G401 (cell line): ENCODE measurements around the gene KDM4B. TPM values are rescaled to one million over a fixed set of nuclear protein-coding genes. Genes with fewer than 3 reads are reported as not detected.

ENCODE experiments used
- DNase-seq: peaks from one replicate; pipeline ENCODE4 v3.0.0-alpha.2; 2015; ENCODE audit warnings: low spot score
- in situ Hi-C: cut with HindIII; loops from 2 replicates; pipeline ENCODE4 v1.10.0; 2016; ENCODE audit warnings: low sequenced_read_pairs, mixed read lengths
- total RNA-seq: library from RNA; depleted of rRNA; stranded (reverse); fragments of >200 nt; shearing (Covaris generic); gene quantifications from 2 replicates; pipeline ENCODE4 v1.2.3, GENCODE V29; 2014

KDM4B gene
- total RNA-seq, 1 experiment from 2014 or later, result 19.3 TPM

DNA sequence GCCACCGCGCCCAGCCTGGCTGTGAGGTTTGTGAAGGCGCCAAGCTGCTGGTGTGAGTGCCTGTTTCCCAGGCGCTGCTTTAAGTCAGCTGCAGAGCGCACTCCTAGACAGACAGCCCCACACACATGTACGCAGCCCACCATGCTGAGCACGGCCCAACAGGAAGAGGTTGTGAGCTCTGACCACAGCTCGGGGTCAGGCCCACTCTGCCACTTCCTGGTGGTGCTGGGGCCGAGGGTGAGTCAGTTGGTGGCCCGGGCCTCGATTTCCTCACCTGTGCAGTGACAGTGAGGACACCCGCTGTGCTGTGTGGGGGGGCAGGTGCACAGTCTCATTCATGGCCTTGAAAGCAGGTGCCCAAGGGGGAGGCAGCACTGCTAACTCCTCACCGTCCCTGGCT is 106.7 kb downstream of the KDM4B start:
- in situ Hi-C loops, result no loop called here
- DNase-seq, result no peak

DNA sequence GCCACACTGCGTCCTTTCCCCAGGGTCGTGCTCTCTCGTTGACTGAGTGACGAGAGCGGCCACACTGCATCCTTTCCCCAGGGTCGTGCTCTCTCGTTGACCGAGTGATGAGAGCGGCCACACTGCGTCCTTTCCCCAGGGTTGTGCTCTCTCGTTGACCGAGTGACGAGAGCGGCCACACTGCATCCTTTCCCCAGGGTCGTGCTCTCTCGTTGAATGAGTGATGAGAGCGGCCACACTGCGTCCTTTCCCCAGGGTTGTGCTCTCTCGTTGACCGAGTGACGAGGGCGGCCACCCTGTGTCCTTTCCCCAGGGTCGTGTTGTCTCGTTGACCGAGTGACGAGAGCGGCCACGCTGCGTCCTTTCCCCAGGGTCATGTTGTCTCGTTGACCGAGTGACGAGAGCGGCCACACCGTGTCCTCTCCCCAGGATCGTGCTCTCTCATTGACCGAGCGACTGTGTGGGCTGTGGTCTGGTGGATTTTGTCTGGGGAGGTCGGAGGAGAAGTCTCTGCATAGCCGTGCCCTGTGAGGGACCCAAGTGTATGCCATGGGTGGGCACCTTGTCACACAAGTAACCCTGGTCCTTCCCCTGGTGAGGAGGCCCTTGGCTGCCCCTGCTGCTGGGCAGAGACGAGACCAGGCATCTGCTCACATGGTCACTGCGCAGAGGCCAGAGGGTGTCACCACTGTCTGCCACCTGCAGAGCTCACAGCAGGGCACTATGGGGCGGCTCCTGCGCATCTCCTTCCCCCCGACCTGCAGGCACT is 107.7 kb downstream of the KDM4B start:
- DNase-seq, result no peak
- in situ Hi-C loops, result no loop called here

DNA sequence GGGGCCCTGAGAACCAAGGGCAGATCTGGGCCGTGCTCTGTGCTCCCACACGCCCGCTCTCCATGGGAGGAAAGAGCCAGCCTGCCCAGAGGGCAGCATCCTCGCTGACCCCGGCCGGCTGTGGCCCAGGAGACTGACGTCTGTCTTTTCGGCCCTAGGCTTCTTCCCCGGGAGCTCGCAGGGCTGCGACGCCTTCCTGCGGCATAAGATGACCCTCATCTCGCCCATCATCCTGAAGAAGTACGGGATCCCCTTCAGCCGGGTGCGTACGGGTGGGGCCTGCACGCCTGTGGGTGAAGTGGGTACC is 108.2 kb downstream of the KDM4B start:
- DNase-seq, result no peak
- in situ Hi-C loops, result no loop called here

DNA sequence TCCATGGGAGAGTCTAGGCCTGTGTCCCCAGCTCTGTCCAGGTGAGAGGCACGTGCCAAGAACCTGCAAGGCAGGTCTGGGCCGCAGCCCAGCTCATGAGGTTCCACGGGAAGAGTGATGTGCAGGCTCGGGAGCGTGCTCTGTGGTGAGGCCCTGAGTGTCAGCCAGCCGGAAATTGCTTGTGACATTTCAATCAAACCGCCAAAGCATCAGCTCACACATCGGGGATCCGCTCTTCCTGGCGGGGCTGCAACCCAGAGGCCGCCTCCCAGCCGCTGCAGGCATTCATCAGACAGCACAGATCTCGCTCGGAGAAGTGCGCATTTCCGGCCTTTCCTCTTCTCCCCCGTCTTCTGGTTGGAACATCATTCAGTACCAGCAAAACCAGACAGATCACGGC is 109.3 kb downstream of the KDM4B start:
- peak; percentile 67 for DNase-seq

DNA sequence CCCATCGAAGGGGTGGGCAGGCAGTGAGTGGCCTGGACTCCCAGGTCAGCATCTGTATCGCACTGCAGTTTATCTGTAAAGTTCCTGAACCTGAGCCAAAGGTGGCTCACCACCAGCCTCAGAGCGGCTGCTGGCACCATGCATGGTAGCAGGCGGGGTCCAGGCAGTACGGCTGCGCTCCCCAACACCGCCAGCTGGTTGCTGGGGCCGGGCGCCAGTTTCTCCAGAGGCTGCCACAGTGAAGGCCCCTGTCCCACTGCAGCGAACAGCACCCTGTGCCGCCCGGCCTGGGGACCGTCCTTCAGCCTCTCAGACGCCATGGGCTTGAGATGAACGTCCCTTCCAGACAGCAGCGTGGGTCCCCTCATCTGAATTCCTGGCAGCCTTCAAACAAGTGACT is 109.8 kb downstream of the KDM4B start:
- peak; percentile 52 for DNase-seq
- in situ Hi-C loops, result no loop called here

More for the DNA sequence above, 109.3 kb downstream of the KDM4B start:
- in situ Hi-C loops, result no loop called here

DNA sequence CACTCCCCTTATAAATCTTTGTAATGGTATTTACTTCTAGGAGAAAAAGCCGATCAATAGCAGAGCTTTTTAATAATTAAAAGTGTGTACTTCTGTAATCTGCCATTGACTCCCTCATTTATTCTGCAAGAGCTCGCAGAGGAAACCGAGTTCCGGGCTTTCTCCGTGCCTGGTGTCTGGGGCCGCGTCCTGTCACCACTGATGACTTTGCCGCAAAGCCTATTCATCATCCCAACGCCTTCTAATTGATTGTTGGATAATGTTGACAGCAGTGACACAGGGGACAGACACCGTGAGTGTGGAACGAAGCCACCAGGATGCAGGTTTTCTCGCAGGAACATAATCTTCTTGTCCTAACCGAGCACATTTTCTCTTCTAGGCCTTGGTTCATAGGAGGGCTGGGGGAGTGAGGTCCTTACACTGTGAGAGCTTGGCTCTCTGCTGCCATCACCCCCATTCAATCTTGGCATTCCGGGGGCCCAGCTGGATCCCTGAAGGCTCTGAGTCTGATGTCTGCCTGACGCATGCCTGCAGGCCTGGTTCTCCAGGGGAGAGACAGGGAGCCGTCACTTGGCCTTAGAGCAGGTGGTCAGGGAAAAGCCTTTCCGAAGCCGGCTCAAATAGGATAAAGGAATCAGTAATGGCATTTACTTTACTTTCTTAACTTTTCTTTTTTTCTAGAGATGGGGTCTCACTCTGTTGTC is 110.3 kb downstream of the KDM4B start:
- in situ Hi-C loops, result no loop called here
- DNase-seq, result no peak

DNA sequence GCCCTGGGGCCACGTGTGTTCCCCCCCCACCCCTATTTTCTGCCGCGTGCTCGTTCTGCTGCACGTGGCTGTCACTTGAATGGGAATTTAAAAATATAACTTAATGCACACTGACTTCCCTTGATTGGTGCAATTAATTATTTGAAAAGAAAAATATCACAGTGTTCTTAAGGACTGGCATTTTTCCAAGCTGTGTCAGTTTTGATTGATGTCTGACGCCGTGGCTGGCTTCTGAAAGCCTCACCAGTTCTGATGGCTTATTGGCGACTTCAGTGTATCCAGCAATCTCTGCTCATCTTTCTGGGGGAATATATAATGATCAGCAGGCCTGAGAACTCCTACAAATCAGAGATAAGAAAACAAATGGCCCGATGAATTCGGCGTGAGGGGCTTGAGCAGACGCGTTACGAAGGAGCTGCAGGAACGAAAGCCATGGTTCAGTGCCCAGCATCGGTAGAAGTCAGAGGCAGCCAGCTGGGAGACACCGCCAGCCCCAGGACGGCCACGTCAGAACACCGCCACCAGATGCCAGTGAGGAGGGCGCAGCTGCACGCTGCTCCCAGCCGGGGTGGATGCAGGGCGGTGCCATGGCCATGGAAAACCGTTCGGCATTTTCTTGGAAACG is 111.2 kb downstream of the KDM4B start:
- DNase-seq, result no peak
- in situ Hi-C loops, result no loop called here

DNA sequence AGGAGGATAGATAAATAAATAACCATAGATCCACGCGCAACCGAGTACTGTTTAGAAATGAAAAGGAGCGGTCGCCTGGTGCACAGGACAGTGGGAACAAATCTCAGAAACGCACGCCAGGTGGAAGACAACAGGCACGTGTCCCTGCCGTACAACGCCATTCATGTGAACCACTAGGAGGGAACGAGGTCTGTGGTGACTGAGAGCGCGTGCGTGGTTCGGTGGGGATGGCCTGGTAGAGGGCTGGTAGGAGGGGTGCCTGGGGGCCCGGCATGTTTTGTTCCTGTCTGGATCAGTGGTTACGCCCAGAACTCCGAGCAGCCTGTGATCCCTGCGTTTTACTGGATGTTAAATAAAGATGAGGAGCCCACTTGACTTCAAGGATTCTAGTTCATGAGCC is 111.9 kb downstream of the KDM4B start:
- DNase-seq, result no peak
- in situ Hi-C loops, result no loop called here

DNA sequence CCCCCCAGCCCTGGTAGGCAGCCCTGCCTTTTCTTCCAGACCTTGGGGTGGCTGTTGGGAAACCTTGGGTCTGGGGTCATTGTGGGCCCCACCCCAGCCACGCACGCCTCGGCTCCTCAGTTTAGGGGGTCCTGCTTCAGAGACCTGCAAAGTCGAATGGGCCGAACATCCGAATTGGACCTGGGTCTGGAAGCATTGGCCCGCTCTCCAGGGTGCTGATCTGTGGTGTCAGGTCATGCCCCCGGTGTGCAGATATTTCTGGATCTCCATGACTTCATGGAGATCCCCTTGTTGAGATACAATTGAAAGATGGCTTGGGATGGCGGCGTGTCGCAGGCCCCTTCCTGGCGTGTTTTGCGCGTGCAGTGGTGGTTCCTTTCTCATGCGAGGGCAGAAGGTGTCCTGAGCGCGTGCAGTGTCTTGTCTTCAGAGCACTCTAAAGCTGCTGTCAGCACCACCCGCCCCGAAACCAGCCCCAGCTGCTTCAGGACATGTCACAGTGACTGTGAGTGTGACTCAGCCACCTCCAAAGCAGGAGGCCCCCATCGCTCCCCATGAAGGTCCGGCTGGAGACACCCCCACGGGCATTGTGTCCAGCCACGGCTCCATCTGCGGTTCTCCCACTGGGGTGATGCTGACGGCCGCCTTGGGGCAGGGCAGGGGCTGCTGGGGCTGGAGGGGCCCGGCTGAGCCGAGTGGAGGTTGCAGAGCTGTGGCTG is 112.7 kb downstream of the KDM4B start:
- in situ Hi-C loops, result no loop called here

DNA sequence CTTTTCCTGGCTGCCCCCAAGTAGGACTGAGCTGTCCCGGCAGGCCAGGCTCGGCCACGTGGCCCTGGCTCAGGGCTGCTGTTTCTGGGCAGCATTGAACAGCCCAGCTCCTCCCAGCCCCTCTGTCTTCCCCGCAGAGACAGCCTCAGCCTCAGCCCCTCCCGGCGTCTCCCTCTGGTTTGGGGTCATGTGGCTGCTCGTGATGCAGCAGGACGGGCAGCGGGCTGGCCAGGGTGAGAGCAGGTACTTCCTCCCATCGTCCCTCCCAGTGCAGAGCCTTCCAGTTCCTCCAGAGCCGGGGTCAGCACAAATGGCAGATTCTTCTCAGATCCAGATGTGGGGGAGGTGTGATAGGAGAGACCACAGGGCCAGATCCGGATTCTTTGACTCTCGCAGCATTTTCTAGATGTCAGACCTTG is 114.6 kb downstream of the KDM4B start:
- in situ Hi-C loops, result no loop called here
- no peak for DNase-seq

More for the DNA sequence above, 112.7 kb downstream of the KDM4B start:
- no peak for DNase-seq

DNA sequence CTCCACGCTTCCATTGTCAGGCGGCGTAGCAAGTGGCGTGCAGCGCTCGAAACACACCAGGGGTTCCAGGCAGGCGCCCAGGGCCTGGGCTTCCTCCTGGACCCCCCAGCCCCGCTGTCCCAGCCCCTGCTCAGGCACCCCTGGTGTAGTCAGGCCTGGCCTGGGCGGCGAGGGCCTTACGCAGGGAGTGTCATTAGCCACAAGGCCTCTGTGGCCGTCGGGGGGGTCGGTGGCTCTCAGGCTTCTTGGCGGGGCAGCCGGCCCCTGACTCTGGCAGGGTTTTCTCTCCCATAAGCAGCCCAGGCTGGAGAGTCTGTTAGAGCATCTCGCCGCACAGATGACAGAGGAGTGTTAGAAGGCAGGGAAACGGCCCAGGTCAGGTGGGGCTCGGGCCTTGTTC is 116.7 kb downstream of the KDM4B start:
- in situ Hi-C loops, result no loop called here
- no peak for DNase-seq

DNA sequence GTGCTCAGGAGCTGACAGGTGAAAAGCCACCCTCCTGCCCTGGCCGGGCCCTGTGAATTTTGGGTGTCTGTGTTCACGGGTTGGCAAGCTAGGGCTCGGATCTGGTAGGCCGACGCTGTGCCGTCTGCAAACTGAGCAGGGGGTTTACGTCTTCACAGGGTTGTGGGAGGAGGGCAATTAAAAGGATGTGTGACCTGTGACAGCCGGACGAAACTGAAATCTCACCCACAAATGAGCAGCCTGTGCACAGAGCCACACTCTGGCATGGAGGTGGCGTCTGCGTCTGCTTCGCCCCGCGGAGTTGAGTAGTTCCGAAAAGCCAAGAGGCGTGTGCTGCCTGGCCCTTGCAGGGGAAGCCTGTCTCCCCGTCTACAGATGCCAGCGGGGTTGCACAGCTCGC is 117.3 kb downstream of the KDM4B start:
- DNase-seq, result no peak
- in situ Hi-C loops, result no loop called here

DNA sequence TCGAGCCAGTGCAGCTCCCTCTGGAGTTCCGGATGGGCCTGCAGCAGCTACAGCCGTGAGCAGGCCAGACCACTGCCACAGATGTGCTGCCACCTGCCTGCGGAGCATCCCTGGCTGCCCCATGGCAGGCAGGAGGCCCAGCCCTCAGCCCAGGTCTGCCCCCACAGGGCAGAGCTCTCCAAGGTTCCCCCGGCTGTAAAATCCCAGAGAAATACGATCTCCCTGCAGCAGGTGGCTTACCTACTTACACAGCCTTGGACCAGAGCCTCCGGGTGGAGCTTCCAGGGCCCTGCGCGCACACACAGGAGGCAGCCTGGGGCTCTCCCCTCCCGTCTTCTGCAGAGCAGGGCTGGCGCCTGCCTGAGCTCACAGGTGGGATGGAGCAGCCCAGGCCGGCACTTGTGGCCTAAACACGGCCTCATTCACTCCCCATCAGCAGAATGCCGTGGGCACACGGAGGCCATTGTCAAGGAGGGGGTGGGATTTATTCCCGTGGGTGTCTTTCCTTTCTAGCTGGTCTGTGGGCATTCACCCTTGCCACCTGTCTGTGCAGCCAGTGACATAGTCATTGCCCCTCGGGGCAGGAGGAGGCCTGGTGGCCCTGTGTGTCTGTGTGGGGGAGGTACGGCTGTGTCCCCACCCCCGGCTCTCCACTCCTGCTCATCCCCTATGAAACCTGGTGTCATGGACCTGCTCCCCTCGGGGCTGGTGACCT is 118.0 kb downstream of the KDM4B start:
- DNase-seq, result peak; percentile 68
- in situ Hi-C loops, result no loop called here

DNA sequence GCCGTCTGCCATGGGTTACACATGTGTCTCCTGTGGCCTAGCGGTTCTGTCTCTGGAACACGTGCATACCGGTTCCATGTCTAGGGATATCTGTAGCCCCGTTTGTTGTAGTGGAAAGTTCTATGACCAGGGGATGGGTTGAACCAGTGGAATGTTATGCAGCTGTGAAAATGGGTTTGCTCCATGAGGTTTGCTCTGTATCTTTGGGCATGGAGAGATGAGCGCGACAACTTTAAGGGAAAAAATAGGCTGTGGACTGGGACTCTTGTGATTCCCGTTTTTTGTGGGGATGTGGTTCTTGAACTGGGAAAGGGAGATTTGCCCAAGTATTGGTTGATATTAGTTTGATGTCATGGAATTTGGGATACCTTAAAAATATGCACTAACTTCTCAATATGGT is 120.4 kb downstream of the KDM4B start:
- no peak for DNase-seq
- in situ Hi-C loops, result no loop called here

DNA sequence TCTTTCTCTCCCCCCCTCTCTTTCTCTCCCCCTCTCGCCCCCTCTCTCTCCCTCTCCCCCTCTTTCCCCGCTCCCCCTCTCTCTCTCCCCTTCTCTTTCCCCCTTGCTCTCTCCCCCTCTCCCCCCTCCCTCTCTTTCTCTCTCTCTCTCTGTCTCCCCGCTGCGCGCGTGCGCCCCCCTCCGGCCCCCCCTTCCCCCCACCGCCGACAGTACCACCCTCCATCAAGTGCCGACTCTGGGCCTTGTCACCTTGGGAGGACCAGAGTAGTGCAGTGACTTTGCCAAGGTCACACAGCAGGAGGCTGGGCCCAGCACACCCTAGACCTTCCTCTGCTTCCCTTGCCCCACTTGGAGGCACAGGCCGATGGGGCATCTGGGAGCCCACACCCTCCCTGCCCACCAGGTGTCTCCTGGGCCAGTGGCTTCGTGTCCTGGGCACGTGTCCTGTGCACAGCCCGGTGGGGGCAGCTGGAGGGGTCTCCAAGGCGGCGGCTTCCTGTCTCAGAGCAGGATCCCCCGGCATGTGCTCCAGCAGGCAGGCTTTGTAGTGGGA is 121.6 kb downstream of the KDM4B start:
- no peak for DNase-seq
- in situ Hi-C loops, result no loop called here

DNA sequence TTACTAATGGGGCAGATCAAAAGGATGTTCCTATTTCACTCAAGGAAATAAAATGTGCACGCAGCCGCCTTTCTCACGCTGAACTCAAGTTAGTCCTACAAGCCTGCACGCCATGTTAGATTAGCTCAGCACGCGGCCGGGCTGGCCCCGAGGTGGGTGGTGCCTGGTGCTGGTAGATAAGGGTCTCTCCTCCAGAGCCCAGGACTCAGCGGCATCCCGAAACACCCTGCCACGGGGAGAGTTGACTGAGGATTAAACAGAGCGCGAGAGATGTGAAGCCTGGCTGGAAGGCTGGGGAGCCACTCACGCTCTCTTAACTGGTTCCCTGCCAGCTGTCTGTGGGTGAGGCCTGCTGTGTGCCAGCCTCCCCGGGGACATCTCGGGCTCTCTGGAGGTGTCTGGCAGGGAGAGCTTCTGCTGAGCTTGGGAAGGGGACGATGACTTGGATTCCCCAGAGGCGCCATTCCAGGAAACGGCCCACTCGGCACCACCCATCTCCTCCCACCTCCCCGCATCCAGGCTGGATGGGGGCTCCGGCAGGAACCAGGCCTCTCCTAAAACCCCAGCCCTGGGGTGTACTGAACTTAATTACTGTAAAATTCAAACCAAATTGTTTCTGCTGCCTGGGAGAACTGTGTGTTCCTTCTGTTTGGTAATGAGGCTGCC is 122.2 kb downstream of the KDM4B start:
- in situ Hi-C loops, result no loop called here

DNA sequence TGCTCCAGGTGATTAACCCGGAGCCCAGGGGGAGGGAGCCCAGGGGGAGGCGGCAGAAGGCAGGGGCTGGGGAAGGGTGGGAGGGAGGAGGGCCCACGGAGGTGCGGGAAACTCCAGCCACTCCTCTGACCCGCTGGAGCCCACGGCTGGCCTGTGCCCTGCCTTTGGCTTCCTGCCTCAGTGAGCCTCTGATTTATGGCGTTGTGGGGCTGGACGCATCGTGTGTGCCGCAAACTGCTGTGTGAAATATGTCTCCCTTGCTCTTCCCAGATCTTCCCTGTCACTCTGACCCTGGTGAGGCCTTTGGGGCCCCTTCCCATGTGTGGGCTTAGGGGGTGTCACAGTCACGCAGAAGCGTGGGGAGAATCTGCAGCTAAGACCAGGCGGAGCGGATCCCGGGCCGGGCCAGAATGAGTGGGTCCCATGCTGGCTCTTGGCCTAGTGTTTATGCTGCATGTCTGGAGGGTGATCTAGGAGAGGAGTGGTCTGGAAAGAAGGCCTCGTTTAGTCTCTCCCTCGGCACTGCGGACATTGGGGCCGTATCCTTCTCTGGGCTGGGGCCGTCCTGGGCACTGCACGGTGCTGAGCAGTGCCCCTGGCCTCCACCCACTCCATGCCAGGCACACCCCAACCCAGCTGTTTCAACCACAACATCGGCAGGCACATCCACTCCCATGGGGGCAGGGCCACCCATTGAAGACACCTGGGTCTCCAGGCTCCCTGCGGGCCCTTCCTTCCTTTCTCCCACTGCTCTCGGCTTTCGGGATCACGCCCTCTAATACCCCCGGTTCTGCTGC is 123.0 kb downstream of the KDM4B start:
- in situ Hi-C loops, result no loop called here

More for the DNA sequence above, 122.2 kb downstream of the KDM4B start:
- DNase-seq, result no peak

DNA sequence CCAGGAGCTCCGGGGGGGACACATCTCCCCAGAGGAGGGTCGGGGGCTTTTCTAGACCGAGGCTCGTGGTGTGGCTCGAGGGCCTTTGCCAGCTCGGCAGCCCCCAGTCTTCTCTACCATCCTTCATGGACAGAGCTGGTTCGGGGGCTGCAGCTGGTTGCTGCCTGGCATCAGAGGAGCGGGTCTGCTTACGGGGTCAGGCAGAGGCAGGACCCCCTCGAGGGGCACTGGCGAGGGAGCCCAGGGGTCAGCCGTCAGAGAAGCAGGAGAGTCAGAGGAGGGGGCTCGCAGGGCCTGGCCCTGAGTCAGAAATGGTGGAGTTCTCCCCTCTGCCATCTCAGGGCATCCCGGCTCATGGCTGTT is 123.5 kb downstream of the KDM4B start:
- in situ Hi-C loops, result no loop called here
- DNase-seq, result no peak

More for the DNA sequence above, 123.0 kb downstream of the KDM4B start:
- no peak for DNase-seq
